NCI-H1417 treated with DMSO at 0.1 percent for 48 hours (cell line): ENCODE measurements around the gene WNT9B.

Experiments
- DNase-seq: peaks from one replicate; lab custom pipeline; 2025; lab: John Stamatoyannopoulos, UW

The WNT9B gene

GRCh38 chr17:46881015-46881414 is 29.6 kb downstream of the WNT9B start:
- DNase-seq: no peak

GRCh38 chr17:46882666-46883065 is 31.3 kb downstream of the WNT9B start:
- DNase-seq: no peak

DNA sequence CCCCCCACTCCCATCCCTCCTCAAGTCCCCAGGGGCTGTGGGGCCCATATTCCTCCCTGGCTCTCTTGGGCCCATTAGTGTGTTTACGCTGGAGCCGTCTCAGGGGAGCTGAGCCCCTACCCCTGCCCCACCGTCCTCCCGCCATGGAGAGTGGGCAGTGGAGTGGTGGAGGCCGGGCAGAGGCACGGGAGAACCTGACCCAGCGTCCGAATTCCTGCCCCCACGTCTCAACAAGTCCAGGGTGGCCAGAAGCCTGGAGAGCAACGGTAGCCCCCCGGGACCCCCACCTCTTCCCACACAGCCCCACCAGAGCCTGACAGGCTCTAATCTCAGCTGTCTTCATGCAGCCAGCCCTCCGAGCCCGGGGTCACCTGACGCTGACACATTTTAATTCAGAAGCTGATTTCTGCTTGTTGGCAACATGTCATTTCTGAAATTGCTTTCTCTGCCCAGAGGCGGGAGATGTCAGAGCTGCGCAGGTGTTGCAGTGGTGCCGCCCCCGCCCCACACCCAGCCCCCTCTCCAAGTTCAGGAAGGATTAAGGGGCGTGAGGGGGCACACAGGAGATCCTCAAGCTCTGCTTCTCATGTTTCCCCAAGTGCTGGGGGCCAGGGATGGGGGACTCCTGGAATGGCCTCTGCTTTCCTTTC is 32.6 kb downstream of the WNT9B start:
- DNase-seq: no peak

GRCh38 chr17:46884552-46884951 is 33.2 kb downstream of the WNT9B start:
- no peak for DNase-seq

DNA sequence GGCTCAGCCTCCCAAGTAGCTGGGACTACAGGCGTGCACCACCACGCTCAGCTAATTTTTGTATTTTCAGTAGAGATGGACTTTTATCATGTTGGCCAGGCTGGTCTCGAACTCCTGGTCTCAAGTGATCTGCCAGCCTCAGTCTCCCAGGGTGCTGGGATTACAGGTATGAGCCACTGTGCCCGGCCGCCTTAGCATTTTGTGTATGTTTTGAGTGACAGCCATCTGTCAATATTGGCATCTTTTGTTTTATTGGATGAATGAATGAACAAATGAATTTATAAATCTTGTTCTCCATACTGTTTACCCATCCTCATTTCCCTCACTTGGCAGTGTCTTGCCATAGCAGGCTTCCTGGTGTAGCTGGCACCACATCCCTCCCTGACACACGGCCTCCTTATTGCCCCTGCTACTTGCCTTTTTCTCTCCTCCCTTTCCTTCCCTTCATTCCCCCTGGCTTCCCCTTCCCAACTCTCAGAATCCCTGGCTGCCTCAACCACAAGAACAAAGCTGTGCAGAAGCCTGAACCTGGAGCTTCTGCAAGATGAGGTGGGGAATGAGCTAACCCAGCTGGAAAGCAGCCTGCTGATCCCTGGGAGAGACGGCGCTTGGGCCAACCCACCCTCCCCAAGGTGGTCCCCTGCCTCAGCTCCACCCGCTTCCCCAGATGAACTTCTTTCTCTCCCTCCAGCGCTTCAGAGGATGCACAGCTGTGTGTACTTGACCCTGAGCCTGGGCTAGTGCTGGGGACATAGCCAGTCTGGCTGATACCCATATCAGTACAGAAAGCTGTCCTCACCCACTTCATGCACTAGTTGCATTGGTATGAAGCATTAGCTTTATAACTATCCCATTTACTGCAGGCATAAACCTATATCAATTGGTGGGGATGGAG is 34.3 kb downstream of the WNT9B start:
- no peak for DNase-seq

DNA sequence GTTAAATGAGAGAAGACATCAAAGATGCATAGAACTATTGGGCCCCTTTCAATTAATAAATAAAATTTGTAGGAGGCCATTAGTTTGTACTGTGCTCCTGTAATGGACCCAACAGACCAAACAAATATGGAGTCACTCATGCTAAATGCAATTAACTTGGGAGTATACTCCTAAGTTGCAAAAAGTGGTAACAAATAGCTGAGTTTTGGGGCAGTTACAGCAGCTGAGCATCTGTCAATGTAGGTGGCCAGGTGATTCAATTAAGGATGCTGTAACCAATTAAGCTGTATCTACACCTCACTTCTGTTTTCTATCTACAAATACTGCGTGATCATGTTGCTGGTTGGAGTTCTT is 34.9 kb downstream of the WNT9B start:
- DNase-seq: no peak

DNA sequence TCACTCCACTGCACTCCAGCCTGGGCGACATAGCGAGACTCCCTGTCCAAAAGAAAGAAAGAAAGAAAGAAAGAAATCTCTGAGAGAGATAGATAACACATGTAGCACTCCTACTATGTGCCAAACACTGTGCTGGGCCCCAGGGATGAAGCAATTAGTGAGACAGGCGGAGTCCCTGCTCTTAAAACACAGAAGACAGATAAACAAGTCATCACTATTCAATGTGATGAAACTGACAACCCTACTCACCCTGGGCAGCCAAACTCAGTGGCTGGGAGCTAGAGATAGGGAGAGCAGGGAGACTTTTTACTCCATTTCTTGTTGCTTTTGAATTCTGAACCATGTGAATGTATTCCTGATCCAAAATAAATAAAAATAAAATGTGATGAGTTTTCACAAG is 36.3 kb downstream of the WNT9B start:
- DNase-seq: no peak

GRCh38 chr17:46888727-46889126 is 37.3 kb downstream of the WNT9B start:
- no peak for DNase-seq

- no peak for DNase-seq
Measured at GRCh38 chr17:46889519-46889918, 38.1 kb downstream of the WNT9B start.

DNA sequence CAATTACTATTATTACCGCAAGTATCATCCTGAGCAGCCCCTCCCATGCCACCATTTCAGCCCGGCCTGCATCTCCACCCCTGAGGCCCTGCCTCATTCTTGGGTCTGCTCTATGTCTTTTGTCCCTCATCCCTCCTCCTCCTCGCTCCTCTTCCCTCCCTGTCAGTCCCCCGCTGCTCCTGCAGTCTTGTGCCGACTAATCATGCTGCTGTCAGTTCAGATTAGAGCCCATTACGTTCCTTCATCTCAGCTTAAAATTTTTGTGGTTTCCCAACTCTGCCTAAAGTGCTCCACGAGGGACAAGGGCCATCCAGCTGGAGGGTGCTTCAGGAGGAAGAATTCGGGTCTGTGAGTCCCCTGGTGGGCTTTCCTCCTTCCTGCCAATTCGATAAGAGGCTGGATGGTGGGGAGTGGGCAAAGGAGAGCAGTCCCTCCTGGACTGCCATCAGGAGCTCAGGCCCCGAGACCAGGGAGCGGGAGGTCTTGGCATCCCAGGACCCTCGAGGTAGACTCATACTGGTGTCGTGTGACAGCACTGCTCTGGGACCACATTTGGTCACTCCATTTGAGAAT is 38.7 kb downstream of the WNT9B start:
- DNase-seq: no peak

DNA sequence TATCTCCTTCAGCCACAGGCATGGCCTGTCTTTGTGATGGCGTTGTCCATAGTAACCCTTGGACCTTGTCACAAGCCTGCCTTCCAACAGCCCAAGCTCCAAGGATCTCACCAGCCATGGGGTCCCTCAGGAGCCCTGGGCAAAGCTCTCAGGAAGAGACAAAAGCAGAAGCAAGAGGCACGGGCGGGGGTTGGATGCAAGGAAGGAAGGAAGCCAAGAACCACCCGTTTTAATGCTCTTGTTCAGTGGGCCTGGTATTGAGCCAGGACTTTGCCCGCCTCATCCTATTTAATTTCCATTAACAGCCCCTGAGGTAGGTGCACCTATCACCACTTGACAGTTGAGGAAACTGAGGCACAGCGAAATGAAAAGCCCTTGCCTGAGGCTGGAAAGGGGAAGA is 39.3 kb downstream of the WNT9B start:
- no peak for DNase-seq

- DNase-seq: no peak
Measured at GRCh38 chr17:46892192-46892703, 40.9 kb downstream of the WNT9B start.

GRCh38 chr17:46894024-46894423 is 42.6 kb downstream of the WNT9B start:
- DNase-seq: no peak

DNA sequence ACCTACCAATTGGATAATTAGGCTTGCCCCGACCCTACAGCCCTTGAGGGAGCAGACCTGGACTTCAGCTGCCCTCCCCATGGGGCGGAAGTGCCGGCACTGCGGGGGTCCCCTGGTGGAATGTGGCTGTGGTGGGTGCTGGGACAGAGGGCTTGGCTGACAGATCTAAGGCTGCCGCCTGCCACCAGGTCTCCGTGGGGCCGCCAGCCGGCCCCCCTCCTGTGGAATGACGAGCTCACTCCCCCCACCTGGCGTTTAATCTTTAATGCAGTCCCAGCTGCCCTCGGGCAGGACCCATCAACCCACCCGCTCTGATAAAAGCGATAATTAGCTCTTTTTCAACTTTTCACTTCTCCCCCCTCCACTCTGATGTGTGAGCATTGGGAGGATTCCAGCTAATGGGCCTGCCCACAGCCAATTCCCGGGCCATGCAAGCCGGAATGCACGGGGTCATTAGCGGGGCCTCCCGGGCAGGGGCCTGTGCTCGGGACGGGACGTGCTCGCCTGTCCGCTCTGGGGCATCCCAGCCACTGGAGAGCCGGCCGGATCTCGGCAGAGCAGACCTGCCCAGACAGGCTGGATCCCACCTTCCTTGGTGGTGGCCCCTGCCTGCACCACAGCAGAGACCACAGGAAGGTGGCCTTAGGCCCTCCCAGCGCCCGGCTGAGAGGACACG is 43.2 kb downstream of the WNT9B start:
- DNase-seq: no peak

- DNase-seq: no peak
Measured at GRCh38 chr17:46895171-46895570, 43.8 kb downstream of the WNT9B start.

GRCh38 chr17:46896991-46897390 is 45.6 kb downstream of the WNT9B start:
- DNase-seq: no peak

DNA sequence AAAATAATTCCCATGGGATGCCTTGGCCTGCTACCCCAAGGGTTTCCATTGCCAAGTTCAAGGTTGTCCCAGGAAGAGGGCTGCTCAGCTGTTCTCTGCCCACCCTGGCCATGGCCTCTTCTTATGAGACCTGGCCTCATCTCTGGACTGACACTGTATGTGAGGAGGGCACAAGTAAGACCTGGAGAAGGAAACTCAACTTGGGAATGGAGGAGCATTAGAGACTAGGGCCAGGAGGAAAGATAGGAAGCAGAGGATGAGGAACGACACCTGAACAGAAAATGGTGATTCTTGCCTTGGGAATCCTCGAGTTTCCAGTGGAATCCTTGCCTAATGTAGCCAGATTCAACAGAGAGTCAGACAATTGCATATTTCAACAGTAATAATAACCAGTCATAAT is 47.0 kb downstream of the WNT9B start:
- DNase-seq: no peak

- no peak for DNase-seq
Measured at GRCh38 chr17:46898860-46899259, 47.5 kb downstream of the WNT9B start.

GRCh38 chr17:46901291-46901690 is 49.9 kb downstream of the WNT9B start:
- DNase-seq: no peak

GRCh38 chr17:46903762-46904672 is 52.6 kb downstream of the WNT9B start:
- no peak for DNase-seq

DNA sequence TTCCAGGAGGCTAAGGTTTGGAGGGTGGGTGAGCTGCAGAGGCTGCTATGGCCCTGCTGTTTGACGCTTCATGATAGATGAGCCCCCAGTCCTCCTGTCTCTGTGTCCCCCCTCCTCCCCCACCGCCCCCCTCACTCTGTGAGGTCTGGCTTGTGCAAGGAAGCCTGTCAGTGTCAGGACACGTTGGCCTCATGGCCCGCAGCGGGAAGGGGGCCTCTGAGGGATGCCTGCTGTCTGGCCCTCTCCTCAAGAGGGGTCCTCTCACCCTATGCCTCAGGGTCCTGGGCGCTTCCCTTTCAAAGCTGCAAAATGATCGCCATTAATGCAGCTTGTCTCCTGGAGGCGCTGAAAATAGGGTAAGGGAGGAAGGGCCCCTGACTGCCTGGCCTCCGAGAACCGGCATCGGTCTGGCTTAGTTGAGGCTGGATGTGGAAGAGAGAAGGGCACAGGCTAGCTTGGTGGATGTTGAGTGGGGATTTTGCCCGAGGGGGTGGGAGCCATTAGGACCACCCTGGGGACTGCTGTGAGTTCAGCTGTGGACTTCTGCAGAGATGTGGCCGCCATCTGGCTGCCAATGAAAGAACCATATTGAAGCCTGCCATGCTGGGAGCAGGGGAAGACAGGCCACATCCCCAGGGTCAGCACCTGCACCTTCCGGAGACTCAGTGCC is 56.8 kb downstream of the WNT9B start:
- no peak for DNase-seq
